ENCODE results near the gene NFE2L1.

GRCh38 chr17:48021934-48022333 is 26.2 kb upstream of the NFE2L1 start:
- no peak for TF ChIP-seq SP1 (IDR thresholded peaks at IDR 0.05)
- no peak for TF ChIP-seq ELF4 (IDR thresholded peaks at IDR 0.05)
- no peak for TF ChIP-seq ZNF384 (IDR thresholded peaks at IDR 0.05)
- TF ChIP-seq TARDBP (IDR thresholded peaks at IDR 0.05): no peak
- no peak for TF ChIP-seq SUZ12 (IDR thresholded peaks at IDR 0.05)
- no peak for TF ChIP-seq ARNT (IDR thresholded peaks at IDR 0.05)
- TF ChIP-seq FOXA1 (IDR thresholded peaks at IDR 0.05): no peak
- TF ChIP-seq NFRKB (IDR thresholded peaks at IDR 0.05): no peak
- no peak for TF ChIP-seq L3MBTL2 (conservative IDR thresholded peaks at IDR 0.05)
- TF ChIP-seq FOXM1 (IDR thresholded peaks at IDR 0.05; ENCODE audit: borderline replicate concordance): no peak
